T-helper 2 cell treated with Interferon-gamma antibody and Interleukin-4, amounts not matched to agents 100 ng/mL and 5 ng/mL, for 36 hours (primary cell): ENCODE data around the gene UBA52. TPM values are rescaled to one million over a fixed set of nuclear protein-coding genes. Genes with fewer than 3 reads are reported as not detected.

Source experiments
- intact Hi-C: fragments of 100-400 bp; cut with micrococcal nuclease; formaldehyde crosslinking; loops from one replicate; pipeline ENCODE4 v1.15.1; 2023
- total RNA-seq: library from RNA; stranded (reverse); gene quantifications from 2 replicates; pipeline ENCODE4 v1.2.3, GENCODE V29; 2022

UBA52 gene
- total RNA-seq, 1 donor from 2014 or later, result 1,575 TPM

DNA sequence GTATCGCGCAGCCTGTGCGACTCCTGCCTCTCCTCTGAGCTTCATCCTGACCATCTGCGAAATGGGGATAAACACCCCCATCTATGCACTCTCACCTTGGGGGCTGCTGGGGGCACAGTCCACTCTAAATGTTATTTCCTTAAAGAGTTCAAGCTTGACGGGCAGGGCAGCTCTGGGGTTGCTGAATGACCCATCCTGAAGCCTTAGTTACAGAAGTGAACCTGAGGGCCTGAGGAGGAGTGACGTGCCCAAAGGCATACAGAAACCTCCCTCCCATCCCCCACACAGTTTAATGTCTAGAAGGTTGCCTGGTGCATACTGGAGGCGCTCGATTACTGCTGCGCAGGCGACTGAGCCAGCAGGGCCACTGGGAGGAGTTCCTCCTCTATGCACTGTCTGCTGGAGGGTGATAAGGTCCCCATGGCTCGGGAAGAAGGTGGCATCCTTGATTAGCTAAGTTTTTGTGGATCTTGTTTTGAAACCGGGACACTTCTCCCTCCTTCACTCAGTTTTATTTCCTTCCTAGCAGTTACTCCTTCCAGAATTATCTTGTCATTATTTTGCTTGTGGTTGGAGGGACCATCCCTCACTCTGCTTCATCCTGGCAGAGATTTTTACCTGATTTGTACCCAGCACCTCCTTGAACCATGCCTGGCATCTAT, 27.7 kb upstream of the UBA52 start:
- intact Hi-C loops, result loop anchor here (1.0 to 2.0 kb wide), 5 partner anchors 13 to 221 kb away; partner anchors contain the start of genes ELL, KXD1, LSM4 and UBA52

GRCh38 chr19:18551631-18552030, 20.0 kb upstream of the UBA52 start:
- intact Hi-C loops, result no loop called here

- intact Hi-C loops, result loop anchor here (1.0 kb wide), 3 partner anchors 13 to 35 kb away; partner anchors contain the start of genes ELL and UBA52
Measured at GRCh38 chr19:18557411-18558201, 14.1 kb upstream of the UBA52 start, which contains the start of gene KXD1. TSS of gene KXD1 (plus strand) at chr19:18557870. CDS start at chr19:18562057, 4,187 bp downstream.

GRCh38 chr19:18558202-18558555, 13.5 kb upstream of the UBA52 start:
- intact Hi-C loops, result no loop called here

- intact Hi-C loops, result no loop called here
Measured at GRCh38 chr19:18558604-18559003, 13.1 kb upstream of the UBA52 start.

GRCh38 chr19:18559685-18560084, 12.0 kb upstream of the UBA52 start:
- intact Hi-C loops, result no loop called here

DNA sequence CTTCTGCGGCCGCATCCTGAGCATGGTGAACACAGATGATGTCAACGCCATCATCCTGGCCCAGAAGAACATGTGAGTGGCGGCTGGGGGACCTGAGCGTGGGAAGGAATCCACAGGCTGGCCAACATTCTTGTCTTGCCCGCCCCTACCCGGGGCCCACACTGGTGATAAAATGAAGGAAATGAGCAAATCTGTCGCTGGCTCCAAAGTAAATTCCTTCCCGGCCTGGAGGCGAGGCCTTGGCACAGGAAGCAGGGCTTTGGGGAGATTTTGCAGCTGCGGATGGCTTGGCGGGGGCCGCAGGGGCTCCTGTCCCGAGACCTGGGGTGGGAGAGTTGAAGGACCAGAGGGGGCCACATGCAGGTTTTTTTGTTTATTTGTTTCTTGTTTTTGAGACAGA, 9.6 kb upstream of the UBA52 start:
- intact Hi-C loops, result no loop called here

DNA sequence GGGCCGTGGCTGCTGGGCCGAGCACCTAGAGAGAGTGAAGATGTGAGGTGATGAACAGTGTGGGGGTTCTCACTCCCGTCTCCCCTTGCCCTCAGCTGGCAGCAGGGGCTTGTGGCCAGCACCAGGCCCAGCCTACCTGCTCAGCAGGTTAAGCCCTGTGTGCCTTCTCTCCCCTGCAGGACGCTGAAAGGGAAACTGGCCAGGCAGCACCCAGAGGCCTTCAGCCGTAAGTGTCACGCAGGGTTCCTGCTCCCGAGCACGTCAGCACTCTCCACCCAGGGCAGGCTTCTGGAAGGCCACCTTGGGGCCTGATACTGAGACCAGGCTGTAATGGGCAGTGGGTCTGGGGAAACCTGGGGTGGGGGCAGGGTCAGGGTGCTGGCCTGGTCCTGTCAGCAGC, 4.7 kb upstream of the UBA52 start:
- intact Hi-C loops, result no loop called here

DNA sequence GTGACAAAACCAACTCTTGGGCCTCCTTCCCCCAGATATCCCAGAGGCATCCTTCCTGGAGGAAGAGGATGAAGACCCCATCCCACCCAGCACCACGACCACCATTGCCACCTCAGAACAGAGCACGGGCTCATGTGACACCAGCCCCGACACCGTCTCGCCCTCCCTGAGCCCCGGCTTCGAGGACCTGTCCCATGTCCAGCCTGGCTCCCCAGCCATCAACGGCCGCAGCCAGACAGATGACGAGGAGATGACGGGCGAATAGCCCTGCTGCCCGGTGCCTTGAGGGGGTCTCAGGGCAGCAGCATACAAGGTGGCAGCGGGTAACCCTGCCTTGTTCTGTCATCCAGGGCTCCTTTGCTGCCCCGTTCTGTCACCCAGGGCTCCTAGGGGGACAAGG, 3.3 kb upstream of the UBA52 start:
- intact Hi-C loops, result no loop called here

GRCh38 chr19:18574691-18575291, 3.1 kb downstream of the UBA52 start:
- intact Hi-C loops, result no loop called here

DNA sequence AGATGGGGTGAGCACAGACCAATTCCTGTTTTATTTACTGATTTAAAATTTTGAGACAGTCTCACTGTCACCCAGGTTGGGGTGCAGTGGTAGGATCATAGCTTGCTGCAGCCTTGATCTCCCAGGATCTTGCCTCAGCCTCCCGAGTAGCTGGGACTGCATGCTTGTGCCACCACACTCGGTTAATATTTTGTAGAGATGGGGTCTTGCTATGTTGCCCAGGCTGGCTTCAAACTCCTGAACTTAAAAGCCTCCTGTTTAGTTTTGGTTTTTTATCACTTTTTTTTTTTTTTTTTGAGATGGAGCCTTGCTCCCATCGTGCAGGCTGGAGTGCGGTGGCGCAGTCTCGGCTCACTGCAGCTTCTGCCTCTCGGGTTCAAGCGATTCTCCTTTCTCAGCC, 4.7 kb downstream of the UBA52 start:
- intact Hi-C loops, result no loop called here

- intact Hi-C loops, result no loop called here
Measured at GRCh38 chr19:18577365-18577914, 5.8 kb downstream of the UBA52 start.

GRCh38 chr19:18580311-18580710, 8.7 kb downstream of the UBA52 start:
- intact Hi-C loops, result no loop called here

GRCh38 chr19:18586306-18586705, 14.6 kb downstream of the UBA52 start:
- intact Hi-C loops, result loop anchor here (5.0 kb wide), 1 partner anchor 119 kb away; no protein-coding TSS in a partner anchor

DNA sequence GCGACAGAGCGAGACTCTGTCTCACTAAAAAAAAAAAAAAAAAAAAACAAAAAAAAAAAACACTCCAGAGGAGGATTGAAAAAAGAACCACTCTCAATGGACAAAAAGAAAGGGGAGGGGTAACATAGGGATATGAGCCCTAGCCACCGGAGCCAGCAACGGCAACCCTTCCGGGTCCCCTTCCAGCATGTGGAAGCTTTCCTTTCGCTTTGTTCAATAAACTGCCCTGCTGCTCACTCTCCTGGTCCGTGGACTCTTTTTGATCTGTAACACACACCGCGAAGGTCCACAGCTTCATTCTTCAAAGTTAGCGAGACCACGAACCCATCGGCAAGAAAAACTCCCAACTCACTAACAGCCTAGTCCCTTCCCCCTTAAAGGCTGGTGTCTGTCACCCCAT, 15.9 kb downstream of the UBA52 start:
- intact Hi-C loops, result loop anchor here (5.0 kb wide), 1 partner anchor 120 kb away; no protein-coding TSS in a partner anchor

DNA sequence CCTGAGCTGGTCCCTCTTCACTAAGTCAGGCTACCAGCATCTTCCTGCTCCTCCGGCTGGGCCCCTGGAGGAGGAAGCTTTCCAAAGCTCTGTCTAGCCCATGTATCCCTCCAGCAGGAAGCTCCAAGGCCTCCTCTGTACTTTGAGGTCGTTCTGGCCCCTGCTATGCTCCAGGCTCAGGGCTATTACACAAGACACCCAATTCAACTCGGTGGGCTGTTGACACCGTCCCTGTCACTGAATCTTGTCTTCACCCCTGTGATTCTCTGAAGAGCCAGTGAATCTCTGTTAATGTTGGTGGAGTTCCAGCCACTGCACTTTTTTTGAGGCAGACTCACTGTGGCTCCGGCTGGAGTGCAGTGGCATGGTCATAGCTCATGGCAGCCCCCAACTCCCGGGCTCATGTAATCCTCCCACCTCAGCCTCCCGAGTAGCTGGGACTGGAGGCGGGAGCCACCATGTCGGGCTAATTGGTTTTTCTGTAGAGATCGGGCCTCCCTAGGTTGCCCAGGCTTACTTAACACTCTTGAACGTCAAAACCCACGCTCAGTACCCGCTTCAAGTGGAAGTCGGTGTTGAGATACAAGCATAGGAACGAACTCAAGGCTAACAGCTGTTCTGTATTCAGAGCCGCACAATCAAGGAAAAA, 16.4 kb downstream of the UBA52 start:
- intact Hi-C loops, result loop anchor here (1.0 to 5.0 kb wide), 3 partner anchors 17 to 121 kb away; partner anchors contain the start of genes KLHL26 and UBA52

DNA sequence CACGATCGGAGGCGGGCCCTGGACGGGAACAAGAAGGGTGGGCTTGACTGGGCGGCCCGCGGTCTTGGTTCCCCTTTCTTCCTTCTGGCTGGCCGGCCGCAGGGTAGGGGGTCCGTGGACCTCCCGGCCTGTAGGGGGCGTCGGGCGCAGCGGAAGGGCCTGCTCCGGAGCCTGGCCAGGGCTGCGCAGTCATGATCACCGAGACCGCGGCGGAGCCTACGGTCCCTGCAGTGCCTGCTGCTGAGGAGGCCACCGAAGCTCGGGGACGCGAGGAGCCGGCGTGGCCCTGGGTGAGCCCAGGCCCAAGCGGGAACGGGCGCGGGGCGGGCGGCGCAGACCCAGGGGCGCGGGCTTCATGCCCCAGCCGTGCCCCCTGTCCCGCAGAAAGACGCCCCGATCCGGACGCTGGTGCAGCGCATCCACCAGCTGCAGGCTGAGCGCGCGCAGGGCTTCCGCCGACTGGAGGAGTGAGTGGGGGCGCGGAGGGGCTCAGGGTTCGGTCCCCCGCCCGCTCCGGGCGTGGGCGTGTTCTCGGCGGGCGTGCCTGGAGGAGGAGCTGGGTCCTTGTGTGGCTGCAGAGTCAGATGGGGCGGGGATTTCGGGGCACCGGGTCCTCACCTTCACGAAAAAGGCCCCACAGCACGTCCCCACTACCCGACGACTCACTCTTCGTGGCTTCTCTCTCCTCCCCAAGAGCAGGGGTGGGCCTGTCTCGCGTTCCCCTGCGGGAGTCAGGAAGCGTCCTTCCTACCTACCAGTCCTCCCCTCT, 17.1 kb downstream of the UBA52 start, which contains the start of gene REX1BD:
Gene REX1BD (plus strand): TSS at position 188 of the 769 bp plus-strand sequence. CDS start 4 bp downstream, at position 192.
- intact Hi-C loops, result loop anchor here (1.0 to 5.0 kb wide), 5 partner anchors 17 to 121 kb away; partner anchors contain the start of genes ELL, FKBP8, KLHL26 and UBA52

DNA sequence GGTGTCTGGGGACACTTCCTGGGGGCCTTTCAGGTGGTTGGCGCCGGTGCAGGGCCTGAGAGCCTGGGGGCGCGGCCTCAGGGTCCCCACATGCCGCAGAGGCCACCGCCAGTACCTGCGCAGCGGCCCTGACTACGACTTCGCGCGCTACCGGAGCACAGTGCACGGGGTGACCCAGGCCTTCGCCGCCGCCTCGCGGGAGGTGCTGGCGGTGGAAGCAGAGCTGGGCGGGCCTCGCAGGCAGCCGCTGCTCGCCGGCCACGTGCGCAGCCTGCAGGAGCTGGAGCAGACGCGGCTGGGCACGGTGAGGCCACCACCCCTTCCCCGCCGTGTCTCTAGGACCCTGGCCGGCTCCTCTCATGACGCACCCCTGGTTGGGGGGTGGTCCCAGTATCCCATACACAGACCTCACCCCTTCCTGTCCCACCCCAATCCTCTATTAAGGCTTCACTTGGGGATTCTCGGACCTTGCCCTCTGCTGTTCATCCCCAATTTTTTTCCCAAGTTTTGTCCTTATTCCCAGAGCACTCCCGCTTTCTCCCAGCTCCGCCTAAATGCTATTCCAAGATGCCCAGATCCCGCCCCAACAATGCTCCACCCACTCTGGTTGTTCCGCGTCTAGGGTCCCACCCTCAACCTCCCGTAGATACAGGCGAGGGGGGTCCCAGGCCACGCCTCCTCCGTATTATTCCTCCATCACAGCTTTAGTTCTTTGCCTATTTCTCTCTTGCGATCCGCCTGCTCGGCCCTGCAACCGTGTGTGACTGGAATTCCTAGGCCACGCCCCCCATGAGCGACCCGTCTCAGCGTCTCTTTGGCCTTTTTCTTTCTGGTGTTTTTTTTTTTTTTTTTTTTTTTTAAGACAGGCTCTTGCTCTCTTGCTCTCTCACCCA, 18.0 kb downstream of the UBA52 start:
- intact Hi-C loops, result loop anchor here (1.0 to 5.0 kb wide), 4 partner anchors 46 to 122 kb away; partner anchors contain the start of genes ELL, FKBP8 and KLHL26
